HCEC 1CT (cell line): ENCODE measurements around the gene SLC25A1.

ENCODE experiments used
- DNase-seq: peaks from one replicate; pipeline ENCODE4 v3.0.0-alpha.2; 2017

The SLC25A1 gene

DNA sequence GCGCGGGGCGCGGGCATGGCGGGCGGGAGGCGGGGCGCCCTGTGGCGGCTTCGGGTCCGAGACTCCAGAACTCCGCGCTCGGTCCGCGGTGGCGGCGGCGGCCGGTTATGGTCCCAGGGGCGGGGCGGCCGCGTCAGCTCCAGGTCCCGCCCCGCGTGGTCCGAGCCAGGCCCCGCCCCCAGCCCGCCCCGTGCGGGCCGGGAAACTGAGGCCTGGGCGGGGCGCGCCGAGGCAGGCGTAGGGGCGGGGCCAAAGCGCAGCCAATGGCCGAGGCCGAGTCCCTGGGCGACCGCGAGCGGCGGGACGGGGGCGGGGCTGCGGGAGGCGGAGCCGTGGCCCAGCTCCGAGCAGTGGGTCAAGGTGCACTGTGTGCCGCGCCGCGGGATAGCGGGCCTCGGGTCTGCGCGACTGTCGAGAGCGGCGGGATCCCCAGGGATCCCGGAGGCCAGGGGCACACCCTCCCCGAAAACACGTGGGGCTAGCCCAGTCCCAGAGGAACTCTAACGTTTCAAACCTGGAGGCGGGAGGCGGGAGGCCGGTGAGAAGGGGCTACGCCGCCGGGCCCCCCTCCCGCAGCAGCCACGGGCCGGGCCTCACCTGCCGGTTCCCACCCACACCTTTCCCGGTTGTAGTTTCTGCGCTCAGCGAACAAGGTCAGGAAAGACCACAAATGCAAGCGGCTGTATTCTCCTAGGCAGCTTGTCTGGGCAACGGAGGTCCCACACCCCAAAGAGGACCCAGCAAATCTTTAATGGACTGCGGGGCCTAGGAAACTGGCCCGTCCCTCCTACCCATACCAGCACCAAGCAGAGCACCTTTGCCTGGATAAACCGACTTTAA is at the start of gene SLC25A1:
SLC25A1 (minus strand) TSS at position 80 of the 840 bp plus-strand sequence; CDS start at position 17, 63 bp downstream.
- DNase-seq: peak; percentile 88

- DNase-seq: no peak
These were observed 49.6 kb upstream of the SLC25A1 start for GRCh38 chr22:19228179-19228578.

DNA sequence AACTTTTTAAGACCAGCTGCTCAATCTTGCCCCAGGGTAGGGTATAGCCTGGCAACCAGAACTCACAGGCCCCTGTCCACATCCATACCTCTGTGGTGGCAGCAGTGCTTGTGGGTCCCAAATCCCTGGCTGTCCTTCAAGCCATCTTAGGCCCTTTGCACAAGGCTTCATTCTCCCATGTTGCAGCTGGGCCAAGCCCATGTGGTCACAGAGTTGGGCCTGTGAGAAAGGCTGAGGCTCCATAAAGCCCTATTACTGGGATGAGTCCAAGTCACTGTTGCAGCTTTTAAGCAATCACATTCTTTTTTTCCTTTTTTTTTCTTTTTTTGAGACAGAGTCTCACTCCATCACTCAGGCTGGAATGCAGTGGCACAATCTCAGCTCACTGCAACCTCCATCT is 47.9 kb upstream of the SLC25A1 start:
- no peak for DNase-seq

DNA sequence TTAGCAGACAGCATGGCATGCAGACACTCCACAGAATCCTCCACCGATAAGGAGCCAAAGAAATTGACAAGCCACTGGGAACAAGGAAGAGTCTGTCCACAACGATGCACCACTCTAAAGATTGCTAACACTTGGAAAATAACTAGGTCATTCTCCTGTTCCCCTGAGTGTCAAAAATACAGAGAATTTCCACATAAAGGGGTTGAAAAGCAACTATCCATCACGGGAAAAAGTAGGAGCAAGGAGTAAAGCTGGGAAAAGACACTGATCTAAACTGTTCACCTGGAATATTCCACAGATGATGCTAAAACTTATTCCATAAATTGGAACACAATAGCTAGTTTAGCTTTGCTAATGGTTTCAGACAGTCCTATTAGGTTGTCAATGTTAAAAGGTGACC is 47.0 kb upstream of the SLC25A1 start:
- DNase-seq: no peak

- no peak for DNase-seq
These were observed 46.4 kb upstream of the SLC25A1 start for GRCh38 chr22:19224985-19225384.

DNA sequence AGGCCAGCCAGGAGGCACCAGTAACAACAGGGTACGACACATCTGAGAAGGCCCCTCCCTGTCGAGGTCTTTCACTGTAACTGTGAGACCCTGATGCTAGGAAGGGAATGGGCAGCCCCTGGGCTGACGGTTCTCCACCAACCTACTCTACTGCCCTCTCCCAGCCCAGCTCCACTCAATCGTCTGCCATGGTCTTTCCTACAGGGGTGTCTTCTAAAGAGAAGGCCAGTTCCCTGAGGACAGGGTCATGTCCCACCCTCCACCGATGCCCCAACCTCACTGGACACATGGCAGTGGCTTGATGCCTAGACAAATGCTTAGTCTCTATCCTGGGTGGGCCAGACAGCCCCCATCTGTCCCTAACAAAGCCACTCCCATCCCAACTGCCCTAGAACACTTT is 46.0 kb upstream of the SLC25A1 start:
- DNase-seq: no peak

DNA sequence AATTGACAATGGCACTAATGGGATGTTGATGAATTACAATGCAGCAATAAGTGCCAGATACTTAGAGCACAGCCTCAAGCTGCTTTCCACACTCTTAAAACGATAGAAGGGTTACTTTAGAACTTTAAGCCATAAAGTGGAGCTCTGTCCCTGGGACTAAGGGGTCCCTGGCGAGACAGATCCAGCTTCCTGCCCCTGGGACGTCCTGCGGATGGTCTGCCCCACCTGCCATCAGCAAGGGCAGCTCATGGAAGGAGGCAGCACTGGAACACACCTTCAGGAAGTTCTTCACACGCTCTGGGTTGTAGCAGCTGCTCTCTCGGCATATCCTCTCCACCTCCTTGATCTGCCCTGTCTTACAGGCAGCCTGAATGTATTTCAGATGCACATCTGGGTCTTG is 45.1 kb upstream of the SLC25A1 start:
- DNase-seq: no peak

DNA sequence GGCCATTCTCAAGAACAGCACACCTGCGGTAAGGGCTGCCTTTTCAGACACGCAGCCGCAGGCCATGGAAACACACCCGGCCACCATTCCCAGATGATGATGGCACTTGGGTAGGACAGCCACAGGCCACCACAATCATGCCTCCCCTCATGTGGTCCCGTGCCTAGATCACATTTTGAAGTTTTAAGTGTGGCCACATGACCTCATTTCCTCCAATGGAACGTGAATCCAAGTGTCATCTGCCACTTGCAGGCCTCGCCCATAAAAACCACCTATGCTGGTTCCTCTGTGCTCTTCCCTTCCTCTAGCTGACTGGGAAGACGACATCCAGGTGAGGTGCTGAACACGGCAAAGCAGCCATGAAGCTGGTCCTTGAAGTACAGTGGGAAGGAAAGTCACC is 44.6 kb upstream of the SLC25A1 start:
- DNase-seq: no peak

GRCh38 chr22:19222242-19223005 is 43.9 kb upstream of the SLC25A1 start:
- no peak for DNase-seq

DNA sequence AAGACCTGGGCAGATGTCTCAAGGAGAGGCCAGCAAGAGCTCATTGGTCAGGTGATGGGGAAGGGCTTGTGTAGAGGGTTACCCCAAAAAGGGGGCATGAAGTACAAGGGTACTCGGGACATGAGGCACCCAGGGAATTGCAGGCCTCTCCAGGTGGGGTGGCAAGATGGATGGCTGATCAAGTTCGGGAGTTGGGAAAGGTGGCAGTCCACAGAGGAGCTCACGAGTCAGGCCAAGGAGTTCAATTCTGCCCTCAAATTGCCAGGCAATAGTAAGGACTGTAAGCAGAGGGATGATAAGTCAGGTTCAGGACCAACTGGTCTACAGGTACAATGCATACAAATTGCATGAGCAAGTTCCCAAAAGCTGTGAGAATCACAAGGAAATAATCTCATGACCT is 42.3 kb upstream of the SLC25A1 start:
- no peak for DNase-seq

DNA sequence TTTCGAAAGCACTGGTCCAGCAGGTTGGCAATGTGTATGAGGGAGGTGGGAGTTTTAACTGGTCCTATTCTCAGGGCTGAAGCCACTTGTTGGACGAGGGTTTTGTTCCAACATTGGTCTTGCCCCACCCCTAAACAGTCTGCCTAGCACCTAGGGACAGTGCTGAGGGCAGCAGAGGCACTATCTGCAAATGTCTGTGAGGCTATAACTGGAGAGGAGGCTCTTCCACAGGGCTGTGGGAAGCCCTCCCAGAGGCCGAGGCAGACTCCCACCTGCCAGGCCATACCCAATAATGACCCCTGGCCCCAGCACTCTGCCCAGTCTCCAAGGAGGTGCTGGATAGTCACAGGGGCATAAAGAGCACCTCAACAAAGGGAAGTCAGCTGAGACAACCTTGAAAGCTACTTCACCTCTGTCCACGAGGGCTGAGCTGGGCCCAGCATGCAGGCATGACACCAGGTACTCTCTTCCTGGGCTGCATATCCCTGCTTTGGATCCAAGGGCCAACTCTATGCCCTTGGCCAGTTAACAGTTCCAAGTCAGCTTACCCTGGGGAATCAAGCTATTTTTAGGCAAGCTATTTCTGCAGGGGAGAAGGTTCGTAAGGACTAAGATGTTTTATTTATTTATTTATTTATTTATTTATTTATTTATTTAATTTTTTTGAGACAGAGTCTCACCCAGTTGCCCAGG is 40.2 kb upstream of the SLC25A1 start:
- no peak for DNase-seq

DNA sequence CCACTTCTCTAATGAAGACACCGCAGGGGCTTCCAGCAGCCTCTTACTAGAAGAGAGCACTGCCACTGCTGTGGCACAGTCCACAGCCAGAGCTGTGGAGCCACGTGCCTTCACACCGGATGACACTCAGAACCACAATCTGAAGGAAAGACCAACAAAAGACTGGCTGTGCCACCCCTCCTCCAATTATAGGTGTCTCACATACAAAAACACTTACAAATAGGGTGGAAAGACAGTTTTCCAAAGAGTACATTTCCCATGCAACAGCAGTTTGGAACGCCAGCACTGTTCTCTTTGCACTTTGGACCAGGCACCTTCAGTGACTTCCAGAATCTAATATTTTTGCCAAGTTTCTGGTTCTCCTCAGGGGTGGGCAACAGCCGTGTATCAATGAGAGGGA is 38.0 kb upstream of the SLC25A1 start:
- DNase-seq: no peak

DNA sequence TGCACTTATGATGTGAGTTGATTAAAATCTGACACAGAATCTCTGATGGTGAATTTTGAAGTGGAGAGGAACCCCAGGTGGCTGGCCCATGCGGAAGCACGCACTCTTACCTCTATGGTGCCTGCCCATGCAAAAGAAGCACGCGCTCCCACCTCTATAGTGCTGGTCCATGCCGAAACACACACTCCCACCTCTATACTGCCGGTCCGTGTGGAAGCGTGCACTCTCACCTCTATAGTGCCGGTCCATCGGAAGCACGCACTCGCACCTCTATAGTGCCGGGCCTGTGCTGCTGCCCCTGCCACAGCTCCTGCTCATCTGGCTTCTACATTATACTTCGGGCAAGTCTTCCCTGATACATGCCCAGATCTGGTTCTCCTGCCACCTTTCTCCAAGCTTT is 36.8 kb upstream of the SLC25A1 start:
- no peak for DNase-seq

GRCh38 chr22:19214078-19214473 is 35.5 kb upstream of the SLC25A1 start:
- no peak for DNase-seq

DNA sequence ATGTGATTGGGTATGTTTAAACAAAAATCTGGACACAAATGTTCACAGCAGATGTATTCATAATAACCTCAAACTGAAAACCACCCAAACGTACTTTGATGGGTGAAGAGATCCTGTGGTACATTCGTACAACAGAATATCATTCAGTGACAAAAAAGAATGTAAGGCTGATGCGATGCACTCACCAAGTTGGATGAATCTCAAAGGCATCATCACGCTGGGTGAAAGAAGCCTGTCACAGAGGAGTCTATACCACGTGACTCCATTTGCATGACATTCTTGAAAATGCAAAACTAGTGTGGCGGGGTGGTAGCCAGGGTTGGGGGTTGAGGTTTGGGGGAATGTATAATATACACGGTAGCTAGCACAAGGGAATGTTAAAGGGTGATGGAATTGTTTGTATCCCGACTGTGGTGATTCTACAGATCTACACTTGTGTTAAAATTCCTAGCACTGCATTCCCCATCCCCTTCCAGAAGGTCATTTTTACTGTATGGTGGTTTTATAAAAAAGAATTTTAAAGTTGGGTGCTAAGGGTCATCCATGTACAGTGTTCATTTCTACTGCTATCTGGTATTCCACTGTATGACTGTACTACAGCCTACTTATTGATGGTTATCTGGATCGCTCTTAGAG is 35.0 kb upstream of the SLC25A1 start:
- DNase-seq: no peak

DNA sequence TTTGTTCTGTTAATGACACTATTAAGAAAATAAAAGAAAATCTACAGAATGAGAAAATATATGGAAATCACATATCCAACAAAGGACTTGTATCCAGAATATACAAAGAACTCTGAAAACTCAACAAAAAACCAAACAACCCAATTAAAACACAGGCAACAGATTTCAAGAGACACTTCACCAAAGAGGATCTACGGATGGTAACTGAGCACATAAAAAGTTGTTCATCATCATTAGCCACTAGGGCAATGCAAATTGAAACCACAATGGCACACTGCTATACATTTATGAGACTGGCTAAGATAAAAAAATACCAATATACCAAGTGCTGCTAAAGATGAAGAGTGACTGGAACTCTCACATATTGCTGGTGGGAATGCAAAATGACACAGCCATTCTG is 34.5 kb upstream of the SLC25A1 start:
- no peak for DNase-seq

GRCh38 chr22:19212302-19212870 is 33.9 kb upstream of the SLC25A1 start:
- no peak for DNase-seq

DNA sequence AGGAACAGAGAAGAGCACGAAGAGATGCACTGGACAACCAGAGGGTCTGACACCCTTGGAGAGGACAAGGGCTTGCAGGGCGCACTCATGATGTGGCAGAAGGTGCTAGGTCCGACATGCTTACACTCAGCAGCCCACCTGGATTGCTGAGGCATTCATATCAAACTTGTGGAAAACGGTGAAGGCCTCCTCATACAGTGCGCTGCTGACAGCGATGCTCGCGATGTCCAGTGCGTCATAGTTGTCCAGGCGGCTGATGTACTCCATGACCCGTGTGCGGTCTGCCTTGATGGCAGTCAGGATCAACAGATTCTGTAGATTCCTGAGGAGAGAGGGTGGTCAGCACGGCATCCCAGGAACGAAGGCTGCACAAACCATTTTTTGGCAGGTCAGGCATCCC is 31.7 kb upstream of the SLC25A1 start:
- no peak for DNase-seq

GRCh38 chr22:19208287-19208847 is 29.8 kb upstream of the SLC25A1 start:
- no peak for DNase-seq

DNA sequence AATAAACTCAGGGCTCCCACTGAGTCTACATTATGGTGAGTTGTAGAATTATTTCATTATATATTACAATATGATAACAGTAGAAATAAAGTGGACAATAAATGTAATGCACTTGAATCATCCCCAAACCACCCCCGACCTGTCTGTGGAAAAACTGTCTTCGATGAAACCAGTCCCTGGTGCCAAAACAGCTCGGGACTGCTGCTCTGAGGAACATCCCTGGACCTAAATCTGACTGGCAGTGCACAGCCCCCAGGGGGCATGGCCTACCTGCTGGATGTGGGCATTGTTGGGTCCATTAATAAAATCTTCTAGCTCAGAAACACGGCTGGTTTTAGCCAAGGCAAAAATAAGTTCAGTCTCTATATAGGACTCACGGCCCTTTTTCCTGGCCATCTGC is 29.3 kb upstream of the SLC25A1 start:
- no peak for DNase-seq

- DNase-seq: no peak
These were observed 28.9 kb upstream of the SLC25A1 start for GRCh38 chr22:19207401-19207808.

DNA sequence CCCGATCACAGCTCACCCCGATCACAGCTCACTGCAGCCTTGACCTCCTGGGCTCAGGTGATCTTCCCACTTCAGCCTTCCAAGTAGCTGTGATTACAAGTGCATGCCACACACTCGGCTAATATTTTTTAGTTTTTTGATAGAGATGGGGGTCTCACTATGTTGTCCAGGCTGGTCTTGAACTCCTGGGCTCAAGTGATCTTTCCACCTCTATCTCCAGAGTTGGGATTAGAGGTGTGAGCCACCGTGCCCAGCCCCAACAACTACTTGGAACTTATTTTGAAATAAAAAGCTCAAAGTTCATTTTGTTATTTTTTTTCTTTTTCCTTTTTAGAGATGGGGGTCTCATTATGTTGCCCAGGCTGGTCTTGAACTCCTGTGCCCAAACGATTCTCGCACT is 27.8 kb upstream of the SLC25A1 start:
- no peak for DNase-seq

GRCh38 chr22:19204640-19205039 is 26.1 kb upstream of the SLC25A1 start:
- DNase-seq: no peak
